Endothelial cell of umbilical vein (primary cell): ENCODE results near the gene OR10Z1.

Experiments used
- EZH2 ChIP-seq: IDR thresholded peaks from 2 replicates; pipeline ENCODE4 v1.6.1; 2012; ENCODE audit warnings: borderline replicate concordance, low read depth, mild to moderate bottlenecking, moderate library complexity, low read length, inconsistent platforms; ENCODE audit not compliant: severe bottlenecking
- MYC ChIP-seq: IDR thresholded peaks from one replicate; pipeline ENCODE4 v1.6.1; 2011; ENCODE audit warnings: mild to moderate bottlenecking, low read depth, low read length
- TF ChIP-seq, protein P1 (sequence below), 2 donors: IDR thresholded peaks; 1 replicate in 1 of 2; 2 replicates in 1 of 2; pipeline ENCODE4 v1.5.1; 2011; ENCODE audit warnings: low read length in 2 of 2, mild to moderate bottlenecking in 2 of 2, moderate library complexity in 2 of 2, control low read depth in 1 of 2, inconsistent platforms in 1 of 2, low read depth in 1 of 2; ENCODE audit not compliant: insufficient read depth in 1 of 2; ENCODE audit errors: extremely low read depth in 1 of 2

DNA sequence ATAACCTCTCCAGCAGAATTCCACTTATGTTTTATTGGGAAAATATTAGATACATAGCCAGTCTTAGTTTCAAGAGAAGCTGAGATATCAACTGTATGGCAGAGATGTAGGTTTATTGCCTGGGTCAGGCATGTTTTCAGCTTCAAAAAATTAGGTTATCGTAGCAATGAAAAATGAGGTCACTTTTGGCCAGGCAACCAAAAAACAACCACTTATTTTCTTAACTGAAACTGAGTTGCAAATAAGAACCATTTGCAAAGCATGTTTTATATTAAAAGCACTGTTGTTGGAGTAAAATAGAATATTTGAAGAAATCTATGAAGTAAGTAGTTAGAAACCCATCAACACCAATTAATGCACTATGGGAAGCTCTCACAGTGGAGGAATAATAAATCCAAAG lies 45.4 kb upstream of the OR10Z1 start:
- TF ChIP-seq, protein P1, sequence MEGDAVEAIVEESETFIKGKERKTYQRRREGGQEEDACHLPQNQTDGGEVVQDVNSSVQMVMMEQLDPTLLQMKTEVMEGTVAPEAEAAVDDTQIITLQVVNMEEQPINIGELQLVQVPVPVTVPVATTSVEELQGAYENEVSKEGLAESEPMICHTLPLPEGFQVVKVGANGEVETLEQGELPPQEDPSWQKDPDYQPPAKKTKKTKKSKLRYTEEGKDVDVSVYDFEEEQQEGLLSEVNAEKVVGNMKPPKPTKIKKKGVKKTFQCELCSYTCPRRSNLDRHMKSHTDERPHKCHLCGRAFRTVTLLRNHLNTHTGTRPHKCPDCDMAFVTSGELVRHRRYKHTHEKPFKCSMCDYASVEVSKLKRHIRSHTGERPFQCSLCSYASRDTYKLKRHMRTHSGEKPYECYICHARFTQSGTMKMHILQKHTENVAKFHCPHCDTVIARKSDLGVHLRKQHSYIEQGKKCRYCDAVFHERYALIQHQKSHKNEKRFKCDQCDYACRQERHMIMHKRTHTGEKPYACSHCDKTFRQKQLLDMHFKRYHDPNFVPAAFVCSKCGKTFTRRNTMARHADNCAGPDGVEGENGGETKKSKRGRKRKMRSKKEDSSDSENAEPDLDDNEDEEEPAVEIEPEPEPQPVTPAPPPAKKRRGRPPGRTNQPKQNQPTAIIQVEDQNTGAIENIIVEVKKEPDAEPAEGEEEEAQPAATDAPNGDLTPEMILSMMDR (IDR thresholded peaks at IDR 0.05; ENCODE audit: extremely low read depth in 1 of 2, insufficient read depth in 1 of 2, low read depth in 1 of 2, low read length in 2 of 2) = no peak
- TF ChIP-seq MYC (no peak), EZH2 (no peak)
